HG03442 (cell line): Measurements from ENCODE around the gene RPS21.

Source experiments
- ATAC-seq: cut with Tn5 transposase; IDR thresholded peaks from one replicate; pipeline ENCODE4 v1.9.1; 2021; ENCODE audit warnings: mild to moderate bottlenecking, moderate library complexity; ENCODE audit not compliant: unreplicated experiment

Gene RPS21

DNA sequence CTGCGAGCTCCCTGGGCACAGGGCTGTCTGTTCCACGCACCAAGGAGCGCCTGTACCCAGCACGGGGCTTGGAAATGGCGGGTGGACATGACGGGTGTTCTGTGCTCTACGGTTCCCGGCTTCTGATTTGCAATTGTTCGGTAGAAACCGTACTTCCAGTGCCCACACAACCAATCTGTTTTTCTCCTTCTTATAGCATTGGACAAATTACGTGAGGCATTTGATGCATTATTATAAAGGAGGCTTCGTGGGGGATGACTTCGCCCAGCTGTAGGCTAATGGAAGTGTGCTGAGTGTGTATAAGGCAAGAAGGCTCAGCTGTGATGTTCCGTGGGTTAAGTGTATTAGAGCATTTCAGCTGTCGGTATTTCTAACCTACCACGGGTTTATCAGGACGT is 9.8 kb upstream of the RPS21 start:
- ATAC-seq: no peak

DNA sequence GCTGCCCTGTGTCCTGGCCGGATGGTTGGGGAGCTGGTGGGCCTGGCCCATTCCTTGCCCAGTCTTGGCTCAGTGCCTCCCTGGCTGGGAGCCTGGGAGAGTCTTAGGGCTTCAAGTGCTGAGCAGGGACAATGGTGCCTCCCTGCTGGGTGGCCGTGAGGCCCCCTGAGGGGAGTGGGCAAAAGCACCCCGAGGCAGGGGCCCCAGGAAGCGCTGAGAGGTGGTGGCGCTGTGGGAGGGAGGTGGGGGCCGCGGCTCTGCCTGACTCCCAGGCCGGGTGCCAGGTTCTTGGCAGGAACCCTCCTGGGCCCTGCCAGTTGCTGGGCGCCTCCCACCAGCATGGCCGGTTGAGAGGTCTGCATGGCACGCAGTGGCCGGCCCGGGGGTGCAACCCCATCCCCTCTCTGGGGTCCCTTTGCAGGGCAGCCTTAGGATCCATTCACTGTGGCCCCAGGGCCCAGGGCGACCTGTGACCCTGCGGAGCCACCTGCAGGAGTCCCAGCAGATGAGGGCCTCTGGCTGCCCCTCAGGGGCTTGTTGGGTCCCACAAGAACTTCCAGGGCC is 9.2 kb upstream of the RPS21 start:
- no peak for ATAC-seq

DNA sequence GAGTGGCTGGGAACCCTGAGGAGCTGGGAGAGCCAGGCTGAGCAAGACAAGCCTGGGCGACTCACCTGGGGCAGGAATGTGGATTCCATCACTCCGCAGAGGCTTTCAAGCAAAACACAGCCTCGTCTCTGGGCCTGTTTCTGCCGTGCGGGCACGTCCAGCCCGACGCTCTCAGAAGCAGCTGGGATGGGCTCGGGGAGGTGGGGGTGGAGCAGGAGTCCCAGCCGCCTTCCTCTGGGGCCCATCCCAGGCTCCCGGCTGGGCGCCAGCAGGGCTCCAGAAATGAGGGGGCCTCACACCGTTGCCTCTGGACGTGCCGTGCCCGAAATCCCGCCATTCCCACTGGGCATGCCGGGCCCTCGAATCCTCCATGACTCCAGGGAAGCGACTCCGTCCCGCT is 8.7 kb upstream of the RPS21 start:
- ATAC-seq: no peak

DNA sequence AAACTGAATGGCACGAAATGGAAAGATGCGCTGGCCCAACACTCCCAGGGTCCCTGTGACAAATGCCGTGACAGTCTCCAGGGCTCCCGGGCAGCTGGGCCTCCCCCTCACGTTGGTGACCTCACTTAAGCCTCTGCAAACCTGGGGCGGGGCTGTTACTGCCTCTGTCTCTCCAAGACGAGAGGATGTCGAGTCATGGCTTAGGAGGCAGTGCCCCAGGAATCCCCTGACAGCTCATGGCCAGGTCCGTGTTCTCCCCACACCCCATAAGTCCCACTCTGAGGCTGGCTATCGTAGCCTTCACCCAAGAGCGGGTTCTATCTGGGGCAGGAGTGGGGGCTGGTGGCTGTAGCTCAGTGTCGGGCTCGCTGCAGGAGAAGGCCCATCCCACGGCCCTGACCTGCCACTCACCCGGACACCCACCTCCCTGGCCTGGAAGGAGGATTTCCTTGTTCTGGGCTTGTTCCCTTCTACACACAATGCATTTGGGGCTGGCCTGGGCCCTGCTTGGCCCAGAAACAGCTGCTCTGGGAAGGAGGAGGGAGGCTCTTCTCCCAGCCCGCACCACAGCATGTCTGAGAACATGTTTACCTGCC is 5.6 kb upstream of the RPS21 start:
- no peak for ATAC-seq

DNA sequence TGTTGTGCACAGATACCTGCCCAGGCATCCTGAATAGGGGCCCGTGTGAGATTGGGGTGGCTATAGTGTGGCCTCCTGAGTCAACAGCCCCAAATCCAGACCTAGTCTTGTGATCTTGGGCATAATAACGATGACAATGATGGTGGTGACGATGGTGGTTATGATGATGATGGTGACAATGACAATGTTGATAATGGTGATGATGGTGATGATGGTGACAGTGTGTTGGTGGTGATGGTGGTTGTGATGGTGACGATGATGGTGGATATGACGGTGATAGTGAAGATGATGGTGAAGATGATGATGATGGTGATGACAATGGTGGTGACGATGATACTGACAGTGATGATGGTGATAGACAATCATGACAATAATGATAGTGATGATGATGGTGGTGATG is 5.1 kb upstream of the RPS21 start:
- no peak for ATAC-seq

DNA sequence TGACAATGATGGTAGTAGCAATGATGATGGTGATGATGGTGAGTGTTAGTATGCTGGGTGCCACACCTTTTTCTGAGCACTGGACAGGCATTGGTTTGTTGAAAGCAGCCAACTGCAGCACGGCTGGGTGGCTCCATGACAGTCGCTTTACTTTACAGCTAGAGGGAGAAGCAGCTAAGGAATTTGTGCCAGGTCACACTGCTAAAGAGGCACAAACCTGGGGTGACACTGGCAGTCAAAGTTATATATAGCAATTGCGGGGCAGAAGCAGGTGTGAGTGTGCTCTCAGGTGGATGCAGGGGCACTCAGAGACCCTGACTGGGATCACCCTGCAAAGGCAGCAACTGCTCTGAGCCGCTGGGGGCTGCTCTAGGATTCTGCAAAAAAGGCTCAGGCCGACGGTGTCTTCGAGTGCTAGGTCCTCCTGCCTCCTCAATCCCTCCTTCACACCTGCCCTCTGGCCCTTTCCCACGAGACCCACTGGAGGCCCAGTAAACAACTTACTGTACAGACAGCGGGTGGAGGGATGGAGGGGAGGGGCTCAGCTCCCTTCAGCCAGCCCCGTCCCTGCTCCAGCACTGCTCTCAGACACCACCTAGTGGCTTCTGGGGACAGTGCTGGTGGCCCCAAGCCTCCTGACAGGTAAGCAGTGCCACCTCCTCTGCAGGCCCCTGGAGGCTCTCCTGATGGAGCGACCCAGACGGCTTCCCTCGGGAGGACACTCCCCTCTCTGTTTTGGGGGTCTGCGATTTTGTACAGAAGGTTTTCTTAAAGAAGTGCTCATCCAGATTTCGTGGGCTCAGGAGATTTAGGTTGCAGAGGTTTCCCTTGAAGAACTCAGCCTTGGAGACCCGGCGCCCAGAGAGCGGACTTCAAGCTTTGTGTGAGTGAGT is 4.4 kb upstream of the RPS21 start:
- ATAC-seq: peak; percentile 58

DNA sequence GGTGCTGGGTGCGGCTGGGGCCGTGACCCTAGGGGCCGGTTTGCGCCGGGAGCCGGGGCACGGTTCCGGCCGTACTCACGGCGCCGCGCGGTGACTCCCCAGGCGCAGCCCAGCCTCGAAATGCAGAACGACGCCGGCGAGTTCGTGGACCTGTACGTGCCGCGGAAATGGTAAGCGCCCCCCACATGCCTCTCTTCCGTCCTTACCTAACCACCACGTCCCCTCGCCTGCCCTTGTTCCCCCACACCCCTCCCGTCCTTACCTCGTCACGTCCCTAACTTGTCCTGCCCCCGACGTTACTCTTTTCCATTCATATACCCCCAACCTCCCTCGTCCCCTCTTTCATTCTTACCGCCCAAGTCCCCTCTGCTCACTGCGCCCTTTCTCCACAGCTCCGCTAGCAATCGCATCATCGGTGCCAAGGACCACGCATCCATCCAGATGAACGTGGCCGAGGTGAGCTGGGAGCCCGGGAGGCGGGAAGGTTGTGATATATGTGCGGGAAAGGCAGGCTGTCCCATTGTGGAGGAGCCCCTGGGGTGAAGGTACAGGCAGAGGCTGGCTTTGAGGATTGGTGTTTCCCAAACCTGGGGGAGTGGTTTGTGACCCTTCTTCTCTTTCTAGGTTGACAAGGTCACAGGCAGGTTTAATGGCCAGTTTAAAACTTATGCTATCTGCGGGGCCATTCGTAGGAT is 463 bp downstream of the RPS21 start:
- peak; percentile 3 for ATAC-seq

DNA sequence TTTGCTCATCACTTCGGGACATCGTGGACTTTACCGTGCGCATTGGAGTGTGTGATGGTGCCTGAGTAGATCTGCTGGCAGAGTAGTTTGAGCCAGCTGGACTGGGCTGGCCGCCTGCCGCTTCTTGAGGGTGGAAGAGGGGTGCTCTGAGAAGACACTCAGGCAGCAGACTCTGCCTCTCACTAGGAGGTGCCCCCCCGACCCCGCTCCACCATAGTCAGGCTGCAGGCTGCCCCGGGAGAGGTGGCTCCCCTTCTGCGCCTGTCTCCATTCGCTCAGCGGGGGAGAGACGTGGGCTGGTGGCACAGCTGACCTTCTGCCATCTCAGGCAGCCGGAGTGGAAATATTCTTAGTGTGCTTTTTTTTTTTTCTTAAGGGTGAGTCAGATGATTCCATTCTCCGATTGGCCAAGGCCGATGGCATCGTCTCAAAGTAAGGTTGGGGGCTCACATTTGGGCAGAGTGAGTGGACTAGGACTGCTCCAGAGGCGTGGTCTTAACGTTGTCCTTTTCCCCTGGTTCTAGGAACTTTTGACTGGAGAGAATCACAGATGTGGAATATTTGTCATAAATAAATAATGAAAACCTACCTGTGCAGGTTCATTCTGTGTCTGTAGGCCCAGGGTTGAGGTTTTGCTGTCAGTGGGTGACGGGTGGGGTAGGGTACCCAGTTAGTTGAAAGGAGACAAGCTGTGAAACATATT is 1.2 kb downstream of the RPS21 start:
- no peak for ATAC-seq

DNA sequence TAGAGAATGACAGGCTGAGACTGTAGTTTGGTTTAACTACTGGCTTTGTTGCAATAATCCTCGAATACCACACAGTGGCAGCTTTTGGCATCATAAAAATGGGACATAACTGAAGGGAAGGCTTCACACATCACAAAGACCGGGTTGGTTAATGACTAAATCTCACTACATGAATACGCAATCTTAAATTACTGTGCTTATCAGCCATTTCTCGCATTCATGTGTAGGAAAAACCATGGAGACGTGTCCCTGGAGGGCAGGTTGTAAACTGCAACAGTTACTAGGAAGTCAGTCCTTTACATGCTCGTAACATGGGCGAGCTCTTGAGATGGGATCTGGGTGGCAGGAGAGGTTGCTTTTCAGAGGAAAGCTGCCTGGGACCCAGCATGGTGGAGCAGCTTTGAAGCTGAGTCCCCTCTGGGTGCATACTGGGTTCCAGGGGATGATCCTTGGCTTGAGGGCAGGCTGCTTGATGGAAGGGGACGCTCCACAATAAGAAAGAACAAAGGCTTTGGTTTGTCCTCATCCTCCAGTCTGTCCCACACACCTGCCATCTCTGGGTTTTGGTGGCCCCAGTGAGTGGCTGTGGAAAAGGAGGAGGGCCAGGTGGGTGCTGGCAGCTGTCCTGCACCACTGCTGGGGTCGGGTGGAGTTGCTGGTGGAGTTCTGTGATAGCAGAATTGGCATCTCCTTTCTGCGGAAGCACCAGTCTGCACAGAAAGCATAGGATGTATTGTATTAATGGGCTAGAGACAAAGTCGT is 2.1 kb downstream of the RPS21 start:
- ATAC-seq: no peak

DNA sequence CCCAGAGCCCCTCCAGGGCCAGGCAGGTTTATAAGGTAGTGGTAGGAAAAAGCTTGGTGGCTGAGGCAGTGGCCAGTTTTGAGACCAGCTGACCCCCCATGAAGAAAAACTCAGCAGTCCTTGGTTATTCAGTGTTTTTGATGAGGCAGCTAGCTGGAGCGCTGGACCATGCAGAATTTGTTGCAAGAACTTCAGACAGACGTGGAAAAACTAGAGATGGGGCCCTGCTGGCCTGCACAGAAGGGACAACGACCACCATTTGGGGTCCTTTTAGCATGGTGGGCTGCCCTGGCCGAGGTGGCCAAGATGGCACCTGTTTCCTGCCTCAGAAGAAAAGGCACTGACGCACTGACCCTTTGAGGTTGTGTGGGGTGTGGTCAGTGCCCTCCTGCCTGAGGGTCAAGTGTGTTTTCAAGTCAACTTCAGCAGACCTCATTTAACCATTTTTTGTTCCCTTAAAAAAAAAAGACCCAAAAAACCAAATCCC is 2.7 kb downstream of the RPS21 start:
- ATAC-seq: no peak

DNA sequence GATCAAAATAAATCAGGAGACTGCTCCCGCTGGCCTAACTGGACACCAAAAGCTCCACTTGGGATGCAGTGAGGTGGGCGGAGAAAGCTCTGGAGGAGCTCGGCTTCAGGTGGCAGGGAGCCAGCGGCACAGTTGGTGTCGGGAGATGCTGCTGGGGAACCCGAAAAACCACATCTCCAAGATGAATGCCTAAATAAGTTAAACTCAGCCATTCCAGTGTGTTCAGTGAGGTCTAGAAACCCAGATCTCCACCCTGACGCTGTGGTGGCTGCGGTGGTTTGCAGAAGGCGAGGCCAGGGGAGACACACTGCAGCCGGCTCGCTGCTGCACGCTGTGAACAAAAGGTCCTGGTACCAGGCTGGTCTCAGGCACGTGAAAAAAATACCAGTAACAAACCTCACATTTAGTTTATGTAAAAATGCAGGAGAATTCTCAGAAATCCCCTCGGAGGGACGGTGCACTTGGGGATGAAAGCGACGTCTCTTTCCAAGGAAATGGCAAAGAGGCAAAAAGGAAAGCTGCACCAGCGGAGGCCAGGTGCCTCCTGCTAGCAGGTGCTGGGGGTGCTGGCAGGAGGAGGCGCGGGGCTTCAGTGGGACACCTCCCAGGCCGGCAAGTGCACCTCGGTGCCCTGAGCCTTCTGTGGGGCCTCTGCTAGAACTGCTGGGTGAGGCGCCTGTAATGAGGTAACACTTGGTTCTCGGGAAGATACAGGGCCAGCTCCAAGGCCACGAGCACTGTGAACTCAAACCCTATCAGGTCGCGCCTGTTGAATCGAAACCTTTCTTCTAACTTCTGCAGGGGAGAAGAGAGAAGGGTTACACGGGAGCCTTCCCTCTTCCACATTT is 3.6 kb downstream of the RPS21 start:
- ATAC-seq: no peak

DNA sequence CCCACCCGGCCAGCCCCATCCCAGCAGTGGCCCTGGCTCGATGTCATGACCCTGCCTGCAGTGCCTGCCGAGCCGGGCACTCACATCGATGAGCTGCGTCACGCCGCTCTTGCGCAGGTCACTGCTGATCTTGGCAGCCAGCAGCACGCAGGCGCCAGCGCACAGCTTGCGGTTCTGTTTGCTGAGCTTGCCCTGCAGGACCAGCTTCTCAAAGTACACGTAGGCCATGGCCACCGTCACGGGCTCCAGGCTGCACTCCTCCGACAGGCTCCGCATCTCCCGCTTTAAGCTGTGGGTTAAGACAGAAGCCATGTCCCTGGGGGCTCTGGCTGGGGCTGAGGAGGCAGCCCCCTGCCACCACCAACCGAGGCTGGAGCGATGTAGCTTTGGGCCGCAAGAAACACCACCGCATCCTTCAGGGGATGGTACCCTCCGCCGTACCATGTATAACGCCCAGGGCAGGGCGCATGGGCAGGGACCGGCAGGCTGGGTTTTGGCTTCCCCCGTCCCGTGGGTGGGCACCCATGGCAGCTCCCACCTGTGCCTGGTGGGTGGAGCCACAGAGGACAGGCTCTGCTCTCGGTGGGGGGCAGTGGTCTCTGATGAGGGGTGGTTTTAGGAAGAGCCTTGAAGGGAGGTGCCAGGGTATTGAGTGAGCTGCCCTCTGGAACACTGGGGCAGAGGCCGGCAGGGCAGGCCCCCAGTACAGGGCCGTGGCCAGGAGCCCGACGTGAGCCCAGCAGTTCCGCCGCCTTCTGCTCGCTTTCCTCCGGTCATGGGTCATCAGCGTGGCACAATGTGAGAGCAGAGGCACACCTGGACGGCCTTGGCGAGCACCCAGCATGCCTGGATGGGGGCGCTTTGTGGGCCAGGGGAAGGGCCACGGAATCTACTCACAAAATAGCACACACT is 4.5 kb downstream of the RPS21 start:
- no peak for ATAC-seq

DNA sequence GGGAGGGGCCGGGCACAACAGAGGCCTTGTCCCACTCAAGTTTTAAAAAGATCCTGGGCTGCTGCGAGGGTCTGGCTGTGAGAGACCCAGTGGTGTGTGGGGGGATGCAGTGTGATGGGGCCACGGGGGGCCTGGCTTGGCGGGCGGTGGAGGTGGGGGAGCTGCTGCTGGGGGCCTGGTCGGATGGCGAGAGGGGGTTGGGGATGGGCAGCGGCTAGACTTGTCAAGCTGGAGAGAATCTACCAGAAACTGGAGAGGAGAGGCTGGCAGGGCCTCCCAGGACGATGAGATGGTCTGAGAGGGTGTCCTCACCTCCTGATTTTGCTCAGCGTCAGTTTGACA is 5.1 kb downstream of the RPS21 start:
- no peak for ATAC-seq

DNA sequence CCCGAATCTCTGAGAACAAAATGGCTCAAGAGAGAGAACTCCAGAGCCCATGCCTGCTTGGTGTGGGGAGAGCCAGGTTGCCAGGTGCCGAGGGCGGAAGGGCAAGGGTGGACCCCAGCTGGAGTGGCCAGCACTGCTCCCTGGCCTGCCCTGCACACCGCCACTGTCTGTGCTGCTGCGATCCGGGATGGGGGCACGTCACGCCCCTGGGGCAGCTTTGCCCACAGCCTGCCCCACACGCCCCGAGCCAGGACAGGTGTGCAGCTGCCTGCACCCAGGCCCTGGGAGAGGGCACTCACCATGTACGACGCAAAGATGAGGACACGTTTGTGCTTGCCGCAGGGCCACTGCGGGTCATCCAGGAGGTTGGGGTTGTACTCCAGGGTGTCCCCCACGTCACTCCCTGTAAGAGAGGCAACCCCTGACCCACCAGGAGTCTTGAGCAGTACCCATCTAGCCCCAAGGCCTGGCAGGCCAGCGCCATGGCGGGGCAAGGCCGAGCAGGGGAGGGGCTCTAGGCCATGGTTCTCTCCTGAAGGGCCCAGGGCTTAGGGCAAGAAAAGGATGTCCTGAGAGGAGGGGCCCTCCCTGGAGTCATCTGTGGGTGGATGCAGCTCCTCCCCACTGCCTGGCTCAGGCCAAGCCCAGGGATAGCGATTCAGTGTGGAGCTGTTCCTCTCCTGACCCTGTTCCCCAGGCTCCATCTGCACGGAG is 5.9 kb downstream of the RPS21 start:
- ATAC-seq: no peak

DNA sequence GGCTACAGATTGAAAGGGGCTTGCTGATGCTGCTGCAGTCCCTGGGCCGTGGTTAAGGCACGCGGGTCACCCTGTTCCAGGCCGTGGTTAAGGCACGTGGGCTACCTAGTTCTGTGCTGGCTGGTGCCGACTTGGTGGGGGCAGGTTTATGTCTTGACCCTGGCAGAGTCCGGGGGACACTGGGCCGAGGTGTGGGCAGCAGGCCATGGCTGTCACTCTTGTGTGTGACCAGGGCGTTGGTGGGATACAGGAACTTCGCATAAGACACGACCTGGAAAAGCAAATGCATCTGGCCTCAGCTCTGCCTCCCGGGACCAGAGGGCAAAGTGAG is 6.4 kb downstream of the RPS21 start:
- no peak for ATAC-seq

DNA sequence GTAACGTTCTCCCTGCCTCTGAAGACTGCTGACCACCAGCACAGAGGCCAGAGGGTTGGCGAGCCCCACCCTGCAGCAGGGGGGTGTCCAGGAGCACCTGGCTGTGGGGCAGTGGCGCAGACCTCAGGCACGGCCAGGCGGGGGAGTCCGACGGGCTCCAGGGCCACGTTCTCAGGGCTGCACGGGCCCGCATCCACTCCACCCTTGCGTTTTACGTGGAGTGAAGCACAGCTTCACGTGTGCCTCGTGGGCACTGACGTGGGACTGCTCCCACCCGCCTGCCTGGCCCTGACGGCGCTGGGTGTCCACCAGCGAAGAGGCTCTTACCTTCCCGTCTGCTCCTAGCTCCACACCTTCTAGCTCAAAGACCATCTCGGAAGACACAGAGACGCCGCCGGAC is 6.9 kb downstream of the RPS21 start:
- ATAC-seq: no peak

DNA sequence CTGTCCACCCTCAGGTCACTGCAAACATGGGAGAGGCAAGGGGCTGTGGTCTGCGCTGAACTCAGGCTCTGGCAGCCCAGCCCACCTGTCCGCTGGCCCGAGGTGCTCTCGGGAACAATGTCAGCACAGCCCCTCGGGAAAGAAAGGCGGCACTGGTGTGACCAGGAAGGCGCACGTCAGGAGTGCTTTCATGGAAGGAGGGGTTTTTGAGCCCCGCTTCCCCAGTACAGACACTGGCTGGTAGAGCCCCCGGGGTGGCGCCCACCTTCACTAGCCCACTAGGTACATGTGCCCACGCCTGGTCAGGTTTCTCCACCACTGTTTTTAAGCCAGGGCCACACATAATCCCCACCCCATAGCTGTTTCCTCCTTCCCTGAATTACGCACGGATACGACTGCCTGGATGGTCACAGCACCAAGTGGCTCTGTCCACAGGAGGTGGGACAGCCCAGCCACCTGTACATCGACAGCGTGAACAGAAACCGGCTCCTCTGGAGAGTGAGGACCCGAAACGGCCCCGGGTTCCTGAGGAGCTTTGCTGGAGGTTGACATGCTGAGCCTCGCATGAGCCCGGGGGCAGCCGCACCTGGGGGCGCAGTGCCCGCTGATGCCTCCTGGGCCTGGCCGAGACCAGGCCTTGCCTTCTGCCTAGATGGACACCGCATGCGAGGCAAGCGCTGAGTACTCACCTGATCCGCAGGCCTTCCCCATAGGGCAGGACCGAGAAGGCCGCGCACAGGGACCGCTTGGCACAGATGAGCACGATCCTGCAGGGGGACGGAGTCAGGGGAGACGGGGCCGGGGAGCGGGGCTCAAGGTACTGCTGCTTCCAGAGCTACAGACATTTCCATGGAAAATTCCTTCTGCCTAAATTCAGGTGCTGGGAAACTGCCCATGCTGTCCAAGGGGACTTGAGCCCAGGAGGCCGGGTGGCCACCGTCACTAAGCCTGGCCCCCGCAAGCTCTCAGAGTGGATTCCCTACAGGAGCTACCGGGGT is 7.6 kb downstream of the RPS21 start:
- ATAC-seq: no peak
